GM12878 (cell line): ENCODE measurements around the gene UNC5B. TPM values are rescaled to one million over a fixed set of nuclear protein-coding genes. Genes with fewer than 3 reads are reported as not detected.

Source experiments
- ATAC-seq: fragments of 200-7000 bp; cut with Tn5 transposase; 3 replicates; pipeline ENCODE4 v1.9.1; 2020; ENCODE audit warnings: mild to moderate bottlenecking, moderate library complexity
- BruUV-seq: library from RNA; stranded (reverse); fragments of 400-500 nt; replicated peaks from 2 replicates; lab custom pipeline; 2021; lab: Mats Ljungman, UMichigan
- CTCF ChIA-PET: fragments of 300-600 bp; sonication (Branson Sonifier 250); formaldehyde crosslinking; extraction: SDS; loops from one replicate; lab custom pipeline; 2021; ENCODE audit warnings: inconsistent platforms; lab: Yijun Ruan, JAX
- POLR2A ChIA-PET: fragments of 350-600 bp; formaldehyde crosslinking; extraction: SDS; loops from one replicate; lab custom pipeline; 2021; ENCODE audit warnings: inconsistent platforms; lab: Charles Lee
- RAD21 ChIA-PET: fragments of 300-600 bp; sonication (Branson Sonifier 250); formaldehyde crosslinking; loops from one replicate; lab custom pipeline; 2023; ENCODE audit warnings: antibody characterized with exemption; ENCODE audit not compliant: unreplicated experiment; lab: Charles Lee
- SMC1A ChIA-PET: fragments of 300-600 bp; sonication (Branson Sonifier 250); formaldehyde crosslinking; loops from one replicate; lab custom pipeline; 2023; ENCODE audit not compliant: unreplicated experiment, uncharacterized antibody; lab: Charles Lee
- DNase-seq: peaks from one replicate; pipeline ENCODE4 v3.0.0-alpha.2; 2011; ENCODE audit warnings: low read depth, low spot score
- FAIRE-seq: peaks from 3 replicates; lab custom pipeline; 2011; peaks lifted over from hg19 to GRCh38; lab: Jason Lieb, UNC
- H2AFZ ChIP-seq: 2 replicates; pipeline ENCODE4 v1.6.0; 2011; ENCODE audit warnings: low read depth, low read length, control low read depth; ENCODE audit not compliant: control insufficient read depth
- H3K27ac ChIP-seq: 2 replicates; pipeline ENCODE4 v1.5.1; 2011; ENCODE audit warnings: control low read depth; ENCODE audit not compliant: control insufficient read depth, insufficient read depth
- H3K27me3 ChIP-seq, 2 experiments: replicated peaks in 1 of 2; 2 replicates each; pipeline versions ENCODE4 v1.6.0 to v1.6.1; 2011; ENCODE audit warnings: low read length in 1 of 2; ENCODE audit not compliant: control insufficient read depth in 2 of 2, insufficient read depth in 2 of 2
- H3K36me3 ChIP-seq, 2 experiments: 2 replicates each; pipeline ENCODE4 v1.5.1; 2011; ENCODE audit warnings: low read length in 1 of 2; ENCODE audit not compliant: control insufficient read depth in 2 of 2, insufficient read depth in 2 of 2
- H3K4me1 ChIP-seq: 2 replicates; pipeline ENCODE4 v1.6.1; 2011; ENCODE audit warnings: mild to moderate bottlenecking, low read length, moderate library complexity, mixed read lengths; ENCODE audit not compliant: control insufficient read depth, insufficient read depth
- H3K4me2 ChIP-seq: 2 replicates; pipeline ENCODE4 v1.6.0; 2011; ENCODE audit warnings: control low read depth; ENCODE audit not compliant: control insufficient read depth, insufficient read depth
- H3K4me3 ChIP-seq: fragments of 200-600 bp; sonication (generic); 2 replicates; pipeline ENCODE4 v1.5.1; 2016
- H3K79me2 ChIP-seq: 2 replicates; pipeline ENCODE4 v1.6.0; 2011; ENCODE audit warnings: low read length; ENCODE audit not compliant: control insufficient read depth, insufficient read depth
- H3K9ac ChIP-seq: 2 replicates; pipeline ENCODE4 v1.8.0; 2011; ENCODE audit warnings: low read length, control low read depth, mixed read lengths; ENCODE audit not compliant: control insufficient read depth, insufficient read depth
- H3K9me3 ChIP-seq: replicated peaks from 3 replicates; pipeline ENCODE4 v1.5.1; 2011; ENCODE audit warnings: mild to moderate bottlenecking, low read length; ENCODE audit not compliant: control insufficient read depth, insufficient read depth
- H4K20me1 ChIP-seq: 2 replicates; pipeline ENCODE4 v1.6.0; 2011; ENCODE audit not compliant: control insufficient read depth, insufficient read depth
- BACH1 ChIP-seq: fragments of 450-650 bp; IDR thresholded peaks from 2 replicates; pipeline ENCODE4 v1.6.1; 2017; ENCODE audit warnings: mild to moderate bottlenecking, borderline replicate concordance
- BRCA1 ChIP-seq: IDR thresholded peaks from 2 replicates; pipeline ENCODE4 v1.6.1; 2011; ENCODE audit warnings: low read depth, low read length, improper control_type of control experiment
- CHD1 ChIP-seq: IDR thresholded peaks from 2 replicates; pipeline ENCODE4 v1.6.1; 2012; ENCODE audit warnings: low read depth, low read length, improper control_type of control experiment
- KAT2A ChIP-seq: conservative IDR thresholded peaks from 2 replicates; pipeline ENCODE4 v1.6.1; 2011; ENCODE audit warnings: low read depth, low read length; ENCODE audit not compliant: control insufficient read depth
- PML ChIP-seq: IDR thresholded peaks from 2 replicates; pipeline ENCODE4 v1.6.1; 2012; ENCODE audit warnings: low read length, inconsistent platforms
- WGBS: methylation state at CpG from one replicate; pipeline ENCODE4 v1.1.6; 2016; ENCODE audit warnings: low lambda C conversion rate; ENCODE audit not compliant: insufficient replicate concordance, insufficient coverage; ENCODE audit errors: missing lambda C conversion rate; 5-methylcytosine and 5-hydroxymethylcytosine counted together
- in situ Hi-C: fragments of 300-500 bp; cut with MboI; formaldehyde crosslinking; loops from 9 replicates; pipeline ENCODE4 v1.14.3; 2018; ENCODE audit warnings: mixed read lengths
- intact Hi-C: fragments of 100-400 bp; cut with micrococcal nuclease; formaldehyde crosslinking; loops from one replicate; pipeline ENCODE4 v1.14.2; 2022; ENCODE audit not compliant: unreplicated experiment
- polyA plus RNA-seq, 11 experiments: library from polyadenylated mRNA; depleted of rRNA in 4 of 11; unstranded in 6 of 11; stranded (reverse) in 5 of 11; fragments of >200 nt; fragmentation: Nextera tagmentation in 4 of 11; fragmentation: Illumina TruSeq in 1 of 11; extraction: Ambion mirVana in 4 of 11; extraction: Trizol in 1 of 11; gene quantifications; 1 replicate in 1 of 11; 2 replicates in 10 of 11; pipeline versions ENCODE4 v1.2.1 to v1.2.3, GENCODE V29; 2011 to 2016; ENCODE audit warnings: inconsistent platforms in 2 of 11, missing spikeins in 2 of 11, low read depth in 1 of 11
- total RNA-seq, 4 experiments: library from RNA; depleted of rRNA in 3 of 4; stranded (reverse); fragments of >200 nt in 3 of 4; fragmentation: Illumina TruSeq in 1 of 4; extraction: Trizol in 1 of 4; gene quantifications; 2 replicates each; pipeline versions ENCODE4 v1.2.1 to v1.2.3, GENCODE V29; 2013 to 2021
- TF ChIP-seq, protein P1 (sequence below): fragments of 450-650 bp; IDR thresholded peaks from 2 replicates; pipeline ENCODE4 v1.6.1; 2014; ENCODE audit warnings: mild to moderate bottlenecking
- TF ChIP-seq, protein P2 (sequence below): IDR thresholded peaks from 2 replicates; pipeline ENCODE4 v1.6.1; 2011; ENCODE audit warnings: mild to moderate bottlenecking, low read depth, low read length, moderate library complexity; ENCODE audit not compliant: insufficient replicate concordance
- TF ChIP-seq, protein P3 (sequence below): fragments of 450-650 bp; formaldehyde crosslinking; IDR thresholded peaks from 2 replicates; pipeline ENCODE4 v1.5.0; 2022; ENCODE audit warnings: mild to moderate bottlenecking, missing genetic modification characterization
- TF ChIP-seq, protein P4 (sequence below), 3 experiments: IDR thresholded peaks in 2 of 3; conservative IDR thresholded peaks in 1 of 3; 2 replicates each; pipeline ENCODE4 v1.5.1; 2011; ENCODE audit warnings: low read depth in 3 of 3, low read length in 3 of 3, mild to moderate bottlenecking in 3 of 3, control low read depth in 2 of 3, moderate library complexity in 2 of 3, inconsistent platforms in 1 of 3, mixed read lengths in 1 of 3; ENCODE audit not compliant: control insufficient read depth in 2 of 3, insufficient read depth in 1 of 3; ENCODE audit errors: extremely low read depth in 1 of 3

Gene UNC5B
- total and polyA plus RNA-seq, 10 of the 15 experiments (the other 5 are each of a cell fraction or from before 2014, with no cell fraction given): 0.03 to 0.08 TPM; not detected in 8

DNA sequence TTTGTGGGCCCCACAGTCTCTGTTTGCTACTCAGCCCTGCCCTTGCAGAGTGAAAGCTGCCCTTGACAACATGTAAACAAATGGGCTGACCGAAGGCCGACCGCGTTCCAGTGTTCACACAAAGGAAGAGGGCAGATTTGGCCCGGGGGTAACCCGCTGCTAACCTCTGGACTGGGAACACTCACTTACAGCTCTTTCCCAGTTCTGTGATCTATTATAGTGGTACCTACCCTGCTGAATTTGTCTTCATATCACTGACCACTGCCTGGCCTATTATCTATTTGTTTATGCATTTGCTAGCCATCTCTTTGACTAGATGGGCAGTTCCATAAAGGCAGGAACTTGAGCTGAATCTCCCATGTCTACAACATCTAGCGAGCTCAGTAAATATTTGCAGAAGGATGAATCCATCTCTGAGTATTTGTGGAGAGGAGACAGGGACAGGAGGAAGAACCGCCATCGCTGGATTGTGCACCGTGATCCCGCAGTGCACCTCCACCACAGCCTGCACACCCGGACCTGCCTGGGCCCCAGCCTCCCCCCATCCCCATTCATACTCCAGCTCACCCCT lies 121.9 kb downstream of the UNC5B start:
- Histone ChIP-seq H3K79me2 (no peaks in the 10 kb centered on the region), H4K20me1 (no peaks in the 10 kb centered on the region), H3K36me3 (no peaks in the 10 kb centered on the region), H3K4me1 (peaks cover 7% of the 10 kb centered on the region), H3K27me3 (no peaks in the 10 kb centered on the region), H3K27ac (no peak overlapping the region), H3K4me2 (no peak overlapping the region), H3K9ac (no peak overlapping the region), H2AFZ (no peak overlapping the region), H3K4me3 (no peak overlapping the region), H3K9me3 (no peaks in the 10 kb centered on the region)
- ChIA-PET SMC1A (interaction anchor here (0.9 to 1.5 kb wide), 4 partner anchors 24 to 363 kb away, joined by 3 to 8 read pairs (median 3); no protein-coding TSS in a partner anchor), CTCF (interaction anchor here (1.0 kb wide), 1 partner anchor 364 kb away, joined by 4 read pairs; no protein-coding TSS in a partner anchor), RAD21 (interaction anchor here (0.8 kb wide), 1 partner anchor 38 kb away, joined by 3 read pairs; no protein-coding TSS in a partner anchor), POLR2A (interaction anchor here (0.9 to 1.7 kb wide), 3 partner anchors 11 to 39 kb away, joined by 3 to 6 read pairs (median 4); no protein-coding TSS in a partner anchor)
- no peak for ATAC-seq
- DNase-seq: no peak
- TF ChIP-seq PML: no peak
- no peak for TF ChIP-seq BRCA1
- TF ChIP-seq, protein P1, sequence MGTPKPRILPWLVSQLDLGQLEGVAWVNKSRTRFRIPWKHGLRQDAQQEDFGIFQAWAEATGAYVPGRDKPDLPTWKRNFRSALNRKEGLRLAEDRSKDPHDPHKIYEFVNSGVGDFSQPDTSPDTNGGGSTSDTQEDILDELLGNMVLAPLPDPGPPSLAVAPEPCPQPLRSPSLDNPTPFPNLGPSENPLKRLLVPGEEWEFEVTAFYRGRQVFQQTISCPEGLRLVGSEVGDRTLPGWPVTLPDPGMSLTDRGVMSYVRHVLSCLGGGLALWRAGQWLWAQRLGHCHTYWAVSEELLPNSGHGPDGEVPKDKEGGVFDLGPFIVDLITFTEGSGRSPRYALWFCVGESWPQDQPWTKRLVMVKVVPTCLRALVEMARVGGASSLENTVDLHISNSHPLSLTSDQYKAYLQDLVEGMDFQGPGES: no peak
- TF ChIP-seq, protein P2, sequence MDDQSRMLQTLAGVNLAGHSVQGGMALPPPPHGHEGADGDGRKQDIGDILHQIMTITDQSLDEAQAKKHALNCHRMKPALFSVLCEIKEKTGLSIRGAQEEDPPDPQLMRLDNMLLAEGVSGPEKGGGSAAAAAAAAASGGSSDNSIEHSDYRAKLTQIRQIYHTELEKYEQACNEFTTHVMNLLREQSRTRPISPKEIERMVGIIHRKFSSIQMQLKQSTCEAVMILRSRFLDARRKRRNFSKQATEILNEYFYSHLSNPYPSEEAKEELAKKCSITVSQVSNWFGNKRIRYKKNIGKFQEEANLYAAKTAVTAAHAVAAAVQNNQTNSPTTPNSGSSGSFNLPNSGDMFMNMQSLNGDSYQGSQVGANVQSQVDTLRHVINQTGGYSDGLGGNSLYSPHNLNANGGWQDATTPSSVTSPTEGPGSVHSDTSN: no peak
- TF ChIP-seq KAT2A: no peak
- no peak for TF ChIP-seq BACH1
- TF ChIP-seq, protein P3, sequence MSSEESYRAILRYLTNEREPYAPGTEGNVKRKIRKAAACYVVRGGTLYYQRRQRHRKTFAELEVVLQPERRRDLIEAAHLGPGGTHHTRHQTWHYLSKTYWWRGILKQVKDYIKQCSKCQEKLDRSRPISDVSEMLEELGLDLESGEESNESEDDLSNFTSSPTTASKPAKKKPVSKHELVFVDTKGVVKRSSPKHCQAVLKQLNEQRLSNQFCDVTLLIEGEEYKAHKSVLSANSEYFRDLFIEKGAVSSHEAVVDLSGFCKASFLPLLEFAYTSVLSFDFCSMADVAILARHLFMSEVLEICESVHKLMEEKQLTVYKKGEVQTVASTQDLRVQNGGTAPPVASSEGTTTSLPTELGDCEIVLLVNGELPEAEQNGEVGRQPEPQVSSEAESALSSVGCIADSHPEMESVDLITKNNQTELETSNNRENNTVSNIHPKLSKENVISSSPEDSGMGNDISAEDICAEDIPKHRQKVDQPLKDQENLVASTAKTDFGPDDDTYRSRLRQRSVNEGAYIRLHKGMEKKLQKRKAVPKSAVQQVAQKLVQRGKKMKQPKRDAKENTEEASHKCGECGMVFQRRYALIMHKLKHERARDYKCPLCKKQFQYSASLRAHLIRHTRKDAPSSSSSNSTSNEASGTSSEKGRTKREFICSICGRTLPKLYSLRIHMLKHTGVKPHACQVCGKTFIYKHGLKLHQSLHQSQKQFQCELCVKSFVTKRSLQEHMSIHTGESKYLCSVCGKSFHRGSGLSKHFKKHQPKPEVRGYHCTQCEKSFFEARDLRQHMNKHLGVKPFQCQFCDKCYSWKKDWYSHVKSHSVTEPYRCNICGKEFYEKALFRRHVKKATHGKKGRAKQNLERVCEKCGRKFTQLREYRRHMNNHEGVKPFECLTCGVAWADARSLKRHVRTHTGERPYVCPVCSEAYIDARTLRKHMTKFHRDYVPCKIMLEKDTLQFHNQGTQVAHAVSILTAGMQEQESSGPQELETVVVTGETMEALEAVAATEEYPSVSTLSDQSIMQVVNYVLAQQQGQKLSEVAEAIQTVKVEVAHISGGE: no peak
- TF ChIP-seq, protein P4, sequence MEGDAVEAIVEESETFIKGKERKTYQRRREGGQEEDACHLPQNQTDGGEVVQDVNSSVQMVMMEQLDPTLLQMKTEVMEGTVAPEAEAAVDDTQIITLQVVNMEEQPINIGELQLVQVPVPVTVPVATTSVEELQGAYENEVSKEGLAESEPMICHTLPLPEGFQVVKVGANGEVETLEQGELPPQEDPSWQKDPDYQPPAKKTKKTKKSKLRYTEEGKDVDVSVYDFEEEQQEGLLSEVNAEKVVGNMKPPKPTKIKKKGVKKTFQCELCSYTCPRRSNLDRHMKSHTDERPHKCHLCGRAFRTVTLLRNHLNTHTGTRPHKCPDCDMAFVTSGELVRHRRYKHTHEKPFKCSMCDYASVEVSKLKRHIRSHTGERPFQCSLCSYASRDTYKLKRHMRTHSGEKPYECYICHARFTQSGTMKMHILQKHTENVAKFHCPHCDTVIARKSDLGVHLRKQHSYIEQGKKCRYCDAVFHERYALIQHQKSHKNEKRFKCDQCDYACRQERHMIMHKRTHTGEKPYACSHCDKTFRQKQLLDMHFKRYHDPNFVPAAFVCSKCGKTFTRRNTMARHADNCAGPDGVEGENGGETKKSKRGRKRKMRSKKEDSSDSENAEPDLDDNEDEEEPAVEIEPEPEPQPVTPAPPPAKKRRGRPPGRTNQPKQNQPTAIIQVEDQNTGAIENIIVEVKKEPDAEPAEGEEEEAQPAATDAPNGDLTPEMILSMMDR (IDR thresholded peaks at IDR 0.05 in 2 of 3, conservative IDR thresholded peaks at IDR 0.05 in 1 of 3; ENCODE audit: control insufficient read depth in 2 of 3, extremely low read depth in 1 of 3, insufficient read depth in 1 of 3, low read depth in 3 of 3, low read length in 3 of 3): no peak
- no peak for TF ChIP-seq CHD1
- intact Hi-C loops: no loop called here
- no peak for FAIRE-seq
- no TSS peak for BruUV-seq
- 82% methylated on average over 12 of the region's 12 CpGs for WGBS
- in situ Hi-C loops: no loop called here
